Measurements from ENCODE around the gene TMEM242.

DNA sequence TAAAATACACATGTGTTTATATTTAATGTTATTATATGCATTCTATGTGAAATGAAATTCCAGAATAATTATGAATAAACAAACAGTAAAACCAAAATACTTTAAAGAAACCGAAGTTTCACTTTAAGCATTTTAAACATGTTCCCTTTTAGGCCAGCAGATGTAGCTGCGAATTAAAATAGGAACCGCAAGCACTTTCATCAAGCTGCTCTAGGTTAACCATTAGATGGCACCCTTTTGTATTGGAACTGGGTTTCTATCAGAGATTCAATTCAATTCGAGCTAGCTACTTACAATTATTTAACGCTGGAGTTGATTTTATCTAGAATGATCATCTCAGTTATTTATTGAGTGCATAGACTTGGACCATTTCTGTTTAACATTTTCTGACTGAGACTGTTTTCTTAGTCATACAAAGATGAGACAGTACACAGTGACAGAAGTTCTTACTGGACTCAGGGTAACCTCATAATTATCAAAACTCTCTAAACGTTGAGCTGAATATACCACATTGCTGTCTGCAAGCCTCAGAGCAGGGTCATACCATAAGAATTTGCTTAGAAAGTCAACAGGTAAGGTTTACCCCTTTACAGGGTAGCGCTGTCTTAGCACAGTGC lies 8.5 kb downstream of the TMEM242 start:
- TF ChIP-seq CTCF (conservative IDR thresholded peaks at IDR 0.05 in 1 of 2, IDR thresholded peaks at IDR 0.05 in 1 of 2; ENCODE audit: extremely low read depth in 1 of 2, insufficient read depth in 1 of 2, low read depth in 1 of 2, low read length in 2 of 2) (peak; percentile 88 to 93), EZH2 (IDR thresholded peaks at IDR 0.05; ENCODE audit: borderline replicate concordance, low read length) (no peak)
